Smooth muscle cell (in vitro differentiated cells): ENCODE data around the gene SIT1. TPM values are rescaled to one million over a fixed set of nuclear protein-coding genes. Genes with fewer than 3 reads are reported as not detected.

Experiments
- DNase-seq: peaks from one replicate; lab custom pipeline; 2025; ENCODE audit not compliant: unreplicated experiment; lab: John Stamatoyannopoulos, UW
- H2AFZ ChIP-seq: fragments of 200-600 bp; sonication (generic); 2 replicates; pipeline ENCODE4 v1.6.0; 2016; ENCODE audit warnings: antibody characterized with exemption, low read depth, mild to moderate bottlenecking
- H3F3A ChIP-seq: fragments of 200-600 bp; sonication (generic); 2 replicates; pipeline ENCODE4 v1.6.0; 2017; ENCODE audit warnings: antibody characterized with exemption, low read depth
- H3K27ac ChIP-seq: fragments of 200-600 bp; sonication (generic); 2 replicates; pipeline ENCODE4 v1.5.1; 2016; ENCODE audit warnings: low read depth, mild to moderate bottlenecking
- H3K27me3 ChIP-seq: fragments of 200-600 bp; sonication (generic); 2 replicates; pipeline ENCODE4 v1.6.1; 2016; ENCODE audit warnings: low read depth, mild to moderate bottlenecking
- H3K36me3 ChIP-seq: fragments of 200-600 bp; sonication (generic); 2 replicates; pipeline ENCODE4 v1.5.1; 2016; ENCODE audit warnings: low read depth
- H3K4me1 ChIP-seq: fragments of 200-600 bp; sonication (generic); 2 replicates; pipeline ENCODE4 v1.5.1; 2016; ENCODE audit warnings: low read depth
- H3K4me2 ChIP-seq: fragments of 200-600 bp; sonication (generic); 2 replicates; pipeline ENCODE4 v1.6.0; 2016; ENCODE audit warnings: mild to moderate bottlenecking
- H3K4me3 ChIP-seq: fragments of 200-600 bp; sonication (generic); 2 replicates; pipeline ENCODE4 v1.5.1; 2016; ENCODE audit warnings: mild to moderate bottlenecking
- H3K79me2 ChIP-seq: fragments of 200-600 bp; sonication (generic); 2 replicates; pipeline ENCODE4 v1.6.0; 2016; ENCODE audit warnings: low read depth, mild to moderate bottlenecking
- H3K9ac ChIP-seq: fragments of 200-600 bp; sonication (generic); 2 replicates; pipeline ENCODE4 v1.6.0; 2016; ENCODE audit warnings: low read depth
- H3K9me3 ChIP-seq: fragments of 200-600 bp; sonication (generic); replicated peaks from 2 replicates; pipeline ENCODE4 v1.5.1; 2016; ENCODE audit warnings: low read depth
- H4K20me1 ChIP-seq: fragments of 200-600 bp; sonication (generic); 2 replicates; pipeline ENCODE4 v1.6.0; 2016; ENCODE audit warnings: low read depth
- CTCF ChIP-seq: fragments of 200-600 bp; sonication (generic); IDR thresholded peaks from 2 replicates; pipeline ENCODE4 v1.5.1; 2017; ENCODE audit warnings: borderline replicate concordance, mild to moderate bottlenecking, antibody characterized with exemption; ENCODE audit not compliant: insufficient read depth, poor library complexity, severe bottlenecking
- WGBS: methylation state at CpG from one replicate; pipeline ENCODE4 v1.1.7; 2016; ENCODE audit warnings: low lambda C conversion rate; 5-methylcytosine and 5-hydroxymethylcytosine counted together
- polyA plus RNA-seq: library from polyadenylated mRNA; unstranded; fragments of >200 nt; fragmentation: Nextera tagmentation; extraction: Ambion mirVana; gene quantifications from 2 replicates; pipeline ENCODE4 v1.2.1, GENCODE V29; 2016
- total RNA-seq: library from RNA; depleted of rRNA; stranded (reverse); fragments of >200 nt; gene quantifications from 2 replicates; pipeline ENCODE4 v1.2.3, GENCODE V29; 2014

SIT1 gene
- total and polyA plus RNA-seq, 2 experiments from 2014 or later: not detected

DNA sequence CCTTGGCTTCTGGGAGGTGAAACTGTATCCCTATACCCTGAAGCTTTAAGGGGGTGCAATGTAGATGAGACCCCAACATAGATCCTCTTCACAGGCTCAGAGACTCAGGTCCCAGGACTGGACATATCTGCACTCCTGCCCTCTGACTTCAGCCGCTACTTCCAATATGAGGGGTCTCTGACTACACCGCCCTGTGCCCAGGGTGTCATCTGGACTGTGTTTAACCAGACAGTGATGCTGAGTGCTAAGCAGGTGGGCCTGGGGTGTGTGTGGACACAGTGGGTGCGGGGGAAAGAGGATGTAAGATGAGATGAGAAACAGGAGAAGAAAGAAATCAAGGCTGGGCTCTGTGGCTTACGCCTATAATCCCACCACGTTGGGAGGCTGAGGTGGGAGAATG is 28.4 kb upstream of the SIT1 start:
- no peak for DNase-seq
- no peaks in the 10 kb centered on the region for H3K36me3 ChIP-seq
- no peak overlapping the region for H3K4me2 ChIP-seq
- no peaks in the 10 kb centered on the region for H3K9me3 ChIP-seq
- no peak for TF ChIP-seq CTCF
- H3K4me3 ChIP-seq: no peak overlapping the region
- WGBS: 94% methylated on average over 5 of the region's 5 CpGs
- H3F3A ChIP-seq: peaks cover 37% of the 10 kb centered on the region
- peaks cover 5% of the 10 kb centered on the region for H3K4me1 ChIP-seq
- no peak overlapping the region for H3K27ac ChIP-seq
- no peak overlapping the region for H2AFZ ChIP-seq
- H4K20me1 ChIP-seq: peaks cover 30% of the 10 kb centered on the region
- no peak overlapping the region for H3K9ac ChIP-seq
- H3K79me2 ChIP-seq: no peaks in the 10 kb centered on the region
- H3K27me3 ChIP-seq: no peaks in the 10 kb centered on the region

- Histone ChIP-seq H3K79me2 (no peaks in the 10 kb centered on the region), H3K4me2 (peak overlapping the region; percentile 84), H3K36me3 (no peaks in the 10 kb centered on the region), H3K27me3 (no peaks in the 10 kb centered on the region), H4K20me1 (no peaks in the 10 kb centered on the region), H3K4me1 (peaks cover 5% of the 10 kb centered on the region), H3K4me3 (peak overlapping the region; percentile 56), H3K9me3 (no peaks in the 10 kb centered on the region), H2AFZ (peak overlapping the region; percentile 68), H3F3A (peaks cover 7% of the 10 kb centered on the region), H3K9ac (peak overlapping the region; percentile 15), H3K27ac (no peak overlapping the region)
- no peak for TF ChIP-seq CTCF
- WGBS: 19% methylated on average over 32 of the region's 51 CpGs
- peak; percentile 21 for DNase-seq
These were observed 25.1 kb upstream of the SIT1 start for GRCh38 chr9:35675732-35676392.

DNA sequence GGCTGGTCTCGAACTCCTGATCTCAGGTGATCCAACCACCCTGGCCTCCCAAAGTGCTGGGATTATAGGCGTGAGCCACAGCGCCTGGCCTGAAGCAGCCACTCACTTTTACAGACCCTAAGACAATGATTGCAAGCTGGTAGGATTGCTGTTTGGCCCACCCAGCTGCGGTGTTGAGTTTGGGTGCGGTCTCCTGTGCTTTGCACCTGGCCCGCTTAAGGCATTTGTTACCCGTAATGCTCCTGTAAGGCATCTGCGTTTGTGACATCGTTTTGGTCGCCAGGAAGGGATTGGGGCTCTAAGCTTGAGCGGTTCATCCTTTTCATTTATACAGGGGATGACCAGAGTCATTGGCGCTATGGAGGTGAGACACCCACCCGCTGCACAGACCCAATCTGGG is 24.5 kb upstream of the SIT1 start:
- WGBS: 33% methylated on average over 13 of the region's 13 CpGs
- TF ChIP-seq CTCF: no peak
- Histone ChIP-seq H3K9ac (no peak overlapping the region), H3K79me2 (no peaks in the 10 kb centered on the region), H3F3A (peaks cover 6% of the 10 kb centered on the region), H3K4me3 (peak overlapping the region; percentile 56), H4K20me1 (no peaks in the 10 kb centered on the region), H3K4me2 (peak overlapping the region; percentile 84), H3K27ac (no peak overlapping the region), H3K27me3 (no peaks in the 10 kb centered on the region), H3K36me3 (no peaks in the 10 kb centered on the region), H3K9me3 (no peaks in the 10 kb centered on the region), H2AFZ (peak overlapping the region; percentile 68), H3K4me1 (peaks cover 5% of the 10 kb centered on the region)
- DNase-seq: no peak

- no peak overlapping the region for H3K9ac ChIP-seq
- no peak for TF ChIP-seq CTCF
- no peaks in the 10 kb centered on the region for H4K20me1 ChIP-seq
- H3K27me3 ChIP-seq: no peaks in the 10 kb centered on the region
- peaks cover 5% of the 10 kb centered on the region for H3K4me1 ChIP-seq
- no peak overlapping the region for H2AFZ ChIP-seq
- H3K36me3 ChIP-seq: no peaks in the 10 kb centered on the region
- no peak overlapping the region for H3K27ac ChIP-seq
- 86% methylated on average over 3 of the region's 3 CpGs for WGBS
- H3K4me2 ChIP-seq: no peak overlapping the region
- H3K9me3 ChIP-seq: no peaks in the 10 kb centered on the region
- no peak overlapping the region for H3K4me3 ChIP-seq
- DNase-seq: no peak
- H3K79me2 ChIP-seq: no peaks in the 10 kb centered on the region
- peaks cover 4% of the 10 kb centered on the region for H3F3A ChIP-seq
These were observed 23.3 kb upstream of the SIT1 start for GRCh38 chr9:35674025-35674361.
